HG03097 (cell line): ENCODE measurements around the gene UBQLN2.
A peak's percentile ranks its signal among the peaks of the same experiment; 100 is the strongest.
"Not testable (repeated sequence)": the region's sequence is repeated elsewhere in the genome, so short reads cannot be mapped to it uniquely, and the experiment has no call there.

Experiments used
- ATAC-seq: cut with Tn5 transposase; IDR thresholded peaks from one replicate; pipeline ENCODE4 v1.9.1; 2021; ENCODE audit not compliant: unreplicated experiment, low FRiP score

The UBQLN2 gene

GRCh38 chrX:56563231-56564161, at the start of gene UBQLN2:
TSS of gene UBQLN2 (plus strand) at chrX:56563627. CDS start at chrX:56563874, 247 bp downstream.
- ATAC-seq = peak; percentile 59

- no peak for ATAC-seq
These were observed 43.8 kb upstream of the UBQLN2 start for GRCh38 chrX:56519642-56520041.

- not testable (repeated sequence) for ATAC-seq
These were observed 33.9 kb upstream of the UBQLN2 start for GRCh38 chrX:56529482-56530007.

- no peak for ATAC-seq
These were observed 33.4 kb upstream of the UBQLN2 start for GRCh38 chrX:56530011-56530410.

- no peak for ATAC-seq
These were observed 12.8 kb upstream of the UBQLN2 start for GRCh38 chrX:56550667-56551066.

GRCh38 chrX:56554870-56555269, 8.6 kb upstream of the UBQLN2 start:
- no peak for ATAC-seq

- no peak for ATAC-seq
These were observed 6.0 kb upstream of the UBQLN2 start for GRCh38 chrX:56557376-56557929.

- peak; percentile 16 for ATAC-seq
These were observed 898 bp downstream of the UBQLN2 start for GRCh38 chrX:56564164-56564885.

GRCh38 chrX:56564921-56565840, 1.8 kb downstream of the UBQLN2 start:
- ATAC-seq = no peak

GRCh38 chrX:56569378-56570057, 6.1 kb downstream of the UBQLN2 start:
- no peak for ATAC-seq

GRCh38 chrX:56572975-56573374, 9.5 kb downstream of the UBQLN2 start:
- no peak for ATAC-seq

GRCh38 chrX:56574861-56575260, 11.4 kb downstream of the UBQLN2 start:
- no peak for ATAC-seq

GRCh38 chrX:56576721-56577120, 13.3 kb downstream of the UBQLN2 start:
- ATAC-seq = no peak

GRCh38 chrX:56588397-56589188, 25.2 kb downstream of the UBQLN2 start:
- ATAC-seq = no peak

- ATAC-seq = not testable (repeated sequence)
These were observed 28.4 kb downstream of the UBQLN2 start for GRCh38 chrX:56591830-56592229.

- ATAC-seq = no peak
These were observed 36.7 kb downstream of the UBQLN2 start for GRCh38 chrX:56600141-56600540.

- no peak for ATAC-seq
These were observed 37.6 kb downstream of the UBQLN2 start for GRCh38 chrX:56600987-56601386.

GRCh38 chrX:56615282-56615681, 51.9 kb downstream of the UBQLN2 start:
- no peak for ATAC-seq
